ENCODE results near the gene SMG6.
"Not testable (repeated sequence)": the region's sequence is repeated elsewhere in the genome, so short reads cannot be mapped to it uniquely, and the experiment has no call there.

SMG6 gene

DNA sequence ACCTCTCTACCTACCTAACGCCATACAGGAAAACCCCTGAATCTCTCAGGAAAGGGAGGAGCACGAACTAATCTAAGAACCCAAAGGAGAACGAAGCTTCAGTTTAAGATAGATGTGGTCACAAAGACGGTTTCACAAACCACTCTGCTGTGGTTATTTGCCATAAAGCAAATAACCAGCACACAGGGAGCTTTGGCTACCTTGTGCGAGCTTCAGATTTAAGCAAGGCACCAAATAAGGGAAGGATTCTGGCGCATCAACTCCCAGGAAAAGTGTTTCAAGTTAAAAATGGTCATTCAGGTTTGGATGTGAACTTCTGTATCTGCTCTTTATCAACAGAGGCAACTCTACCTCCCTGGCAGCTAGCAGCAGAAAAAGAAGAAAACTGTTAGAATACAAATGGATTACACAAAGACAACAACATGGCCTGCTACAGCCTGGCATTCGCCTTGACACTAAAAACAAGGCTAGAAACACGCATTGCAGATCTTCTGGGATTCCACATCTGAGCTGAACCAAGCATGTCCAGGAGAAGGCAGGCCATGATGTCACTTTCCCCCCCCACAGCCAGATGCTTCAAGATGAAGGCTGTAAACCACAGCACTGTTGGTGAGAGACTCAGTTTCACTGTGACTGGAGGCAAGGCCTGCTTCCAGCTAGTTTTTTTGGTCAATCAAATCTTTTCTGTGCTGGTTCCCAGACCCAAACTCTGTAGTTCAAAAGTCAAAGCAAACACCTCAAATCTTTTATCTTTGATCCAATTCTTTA is 43.6 kb downstream of the SMG6 start:
- DNase-seq, result peak; percentile 39

DNA sequence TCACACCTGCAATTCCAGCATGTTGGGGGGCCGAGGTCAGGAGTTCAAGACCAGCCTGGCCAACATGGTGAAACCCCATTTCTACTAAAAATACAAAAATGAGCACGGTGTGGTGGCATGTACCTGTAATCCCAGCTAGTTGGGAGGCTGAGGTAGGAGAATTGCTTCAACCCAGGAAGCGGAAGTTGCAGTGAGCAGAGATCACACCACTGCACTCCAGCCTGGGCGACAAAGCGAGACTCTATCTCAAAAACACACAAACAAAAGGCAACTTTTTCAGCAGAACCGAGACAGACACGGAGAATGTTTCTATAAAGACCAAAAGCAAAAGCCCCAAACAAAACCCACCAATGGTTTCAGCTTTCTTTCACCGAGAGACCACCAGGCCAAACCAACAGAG is 44.8 kb downstream of the SMG6 start:
- DNase-seq, result not testable (repeated sequence)

DNA sequence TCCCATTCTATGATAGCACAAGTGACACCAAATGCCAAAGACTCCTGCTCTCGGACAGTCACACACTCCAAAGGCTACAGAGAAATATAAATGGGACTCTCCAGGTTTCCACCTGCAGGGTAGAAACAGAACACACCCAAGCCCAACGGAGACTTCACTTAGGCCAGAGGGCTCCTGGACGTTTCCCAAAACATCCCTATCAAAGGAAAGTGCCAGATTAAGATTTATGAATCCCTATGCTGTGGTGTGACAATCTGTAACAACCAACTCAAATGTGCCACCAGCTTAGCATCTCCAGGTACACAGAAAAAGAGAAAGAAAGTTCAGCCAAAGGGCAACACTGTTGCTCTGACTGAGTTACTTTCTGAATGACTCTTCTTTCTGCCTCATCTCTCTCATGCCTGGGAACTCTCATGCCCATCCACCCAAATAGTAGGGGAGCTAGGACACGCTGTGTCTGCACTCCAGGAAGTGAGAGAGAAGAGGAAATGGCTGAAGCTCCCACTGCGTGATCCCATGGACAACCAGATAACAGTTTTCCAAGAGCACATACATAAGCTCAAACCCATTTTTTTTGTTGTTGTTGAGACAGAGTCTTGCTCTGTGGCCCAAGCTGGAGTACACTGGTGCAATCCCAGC is 49.7 kb downstream of the SMG6 start:
- no peak for DNase-seq

DNA sequence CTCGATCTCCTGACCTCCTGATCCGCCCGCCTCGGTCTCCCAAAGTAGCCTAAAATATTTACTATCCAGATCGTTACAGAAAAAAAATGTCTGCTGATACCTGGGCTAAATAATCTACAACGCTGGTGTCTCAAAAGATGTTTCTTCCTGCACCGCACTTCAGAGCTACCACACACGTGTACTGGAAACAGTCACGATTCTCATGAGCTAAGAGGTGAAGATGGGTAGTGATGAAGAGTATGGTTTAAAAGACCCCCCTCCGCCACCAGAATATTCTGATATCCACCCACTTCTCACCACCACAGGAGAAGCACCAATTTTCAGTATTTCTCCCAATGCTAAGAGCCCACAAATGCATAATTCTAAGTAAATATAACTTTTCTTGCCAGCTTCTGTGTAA is 50.2 kb downstream of the SMG6 start:
- no peak for DNase-seq

DNA sequence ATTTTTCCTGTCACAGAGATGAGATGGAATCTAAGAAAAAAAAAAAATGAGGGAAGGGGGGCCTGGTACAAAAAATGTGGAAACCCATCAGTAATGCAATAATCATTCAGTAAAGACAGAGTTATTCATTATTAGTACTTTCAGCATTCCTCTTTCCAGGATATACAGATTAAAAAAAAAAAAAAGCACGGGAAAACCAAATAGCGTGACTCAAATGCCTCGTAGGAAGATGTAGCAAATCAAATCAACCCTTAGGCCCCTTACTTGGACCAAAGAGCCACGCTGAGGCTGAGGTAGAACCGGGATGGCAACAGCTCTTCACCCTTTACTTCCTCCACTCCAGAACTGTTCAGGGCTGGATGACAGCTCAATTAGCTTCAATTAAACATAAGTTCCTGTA is 52.5 kb downstream of the SMG6 start:
- no peak for DNase-seq

DNA sequence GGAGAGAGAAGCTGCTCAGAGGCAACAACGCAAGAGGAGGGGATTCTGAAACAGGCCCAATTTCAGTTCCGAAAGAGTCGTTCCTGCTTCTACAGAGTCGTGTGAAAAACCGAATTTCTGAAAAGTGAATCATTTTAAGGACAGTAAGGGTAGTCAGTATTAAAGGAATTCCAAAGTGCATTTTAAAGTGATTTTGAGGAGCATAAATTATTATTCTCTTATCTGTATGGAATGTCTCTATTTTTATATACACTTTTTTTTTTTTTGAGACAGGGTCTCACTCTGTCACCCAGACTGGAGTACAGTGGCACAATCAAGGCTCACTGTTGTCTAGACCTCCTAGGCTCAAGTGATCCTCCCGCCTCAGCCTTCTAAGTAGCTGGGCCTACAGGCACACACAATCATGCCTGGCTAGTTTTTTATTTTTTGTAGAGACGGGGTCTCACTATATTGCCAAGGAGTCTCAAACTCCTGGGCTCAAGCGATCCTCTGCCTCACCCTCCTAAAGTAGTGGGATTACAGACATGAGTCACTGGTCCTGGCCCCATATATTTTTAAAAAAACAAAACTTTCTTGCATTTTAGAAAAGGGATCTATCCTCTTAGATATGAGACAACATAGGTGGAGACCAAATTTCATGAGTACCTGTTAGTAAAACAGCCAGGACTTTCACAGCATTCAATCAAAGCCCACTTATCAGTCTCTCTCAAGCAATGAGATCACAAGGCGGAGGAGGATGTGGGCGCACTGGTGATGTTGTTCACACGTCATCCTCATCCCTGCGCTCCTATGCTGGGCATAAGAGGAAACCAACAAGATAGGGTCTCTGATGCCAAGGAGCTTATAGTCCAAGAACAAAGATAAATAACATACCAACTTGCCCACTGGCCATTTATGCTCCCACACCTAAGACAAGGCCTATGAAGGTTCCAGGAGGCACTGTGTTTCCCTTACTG is 53.2 kb downstream of the SMG6 start:
- peak; percentile 32 for DNase-seq

DNA sequence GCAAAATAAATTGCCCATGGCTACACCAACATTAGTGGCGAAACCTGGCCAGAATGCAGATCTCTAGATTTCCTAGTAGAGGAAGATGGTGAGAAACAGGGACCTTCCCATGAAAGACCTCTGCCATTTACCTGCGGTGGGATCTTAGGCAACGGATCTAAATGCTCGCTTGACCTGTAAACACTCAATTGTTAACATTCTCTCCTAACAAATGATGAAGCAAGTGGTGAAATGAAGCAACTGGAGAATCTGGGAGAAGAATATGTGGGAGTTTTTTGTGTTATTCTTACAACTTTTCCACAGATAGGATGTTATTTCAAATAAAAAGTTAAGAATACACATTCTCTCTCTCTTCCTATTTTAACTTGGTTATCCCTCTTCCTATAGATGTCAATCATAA is 56.6 kb downstream of the SMG6 start:
- DNase-seq, result no peak

DNA sequence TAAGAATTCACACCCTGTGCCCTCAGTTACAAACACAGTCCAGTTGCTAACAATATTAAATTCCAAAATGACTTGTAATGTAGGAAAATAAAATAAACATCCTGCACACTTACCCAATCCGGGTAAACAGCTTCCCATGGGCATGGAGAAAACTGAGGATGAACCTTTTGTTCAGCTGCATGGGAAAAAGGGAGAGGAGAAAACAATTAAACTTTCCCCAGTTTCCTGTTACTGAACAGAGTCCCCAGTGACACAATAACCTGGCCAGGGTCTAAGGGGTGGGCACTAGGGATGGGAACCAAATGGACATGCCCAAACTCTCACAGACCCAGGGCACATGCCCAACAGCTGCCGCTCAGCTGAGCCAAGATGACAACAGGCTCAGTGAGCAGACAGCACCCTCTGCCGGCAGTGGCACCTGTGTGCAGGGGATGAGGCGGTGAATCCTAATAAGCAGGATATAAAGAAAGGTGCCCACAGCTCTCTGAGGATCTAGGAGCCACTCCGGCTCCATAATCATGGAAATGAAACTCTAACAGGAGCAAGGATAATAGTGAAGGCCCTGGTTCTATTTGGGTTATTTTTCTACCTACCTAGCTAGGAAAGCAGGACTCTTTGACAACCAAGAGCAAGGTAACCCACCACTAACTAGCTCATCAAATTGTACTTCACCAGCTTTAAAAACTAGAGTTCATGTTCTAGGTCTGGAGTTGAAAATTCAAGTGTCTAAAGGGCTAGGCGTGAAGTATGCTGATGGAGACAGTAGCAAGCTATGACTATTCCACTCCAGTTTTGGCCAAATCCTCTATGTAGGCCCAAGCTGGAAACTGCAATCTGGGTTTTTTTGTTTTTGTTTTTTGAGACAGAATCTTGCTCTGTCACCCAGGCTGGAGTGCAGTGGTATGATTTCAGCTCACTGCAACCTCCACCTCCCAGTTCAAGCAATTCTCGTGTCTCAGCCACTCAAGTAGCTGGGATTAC is 58.8 kb downstream of the SMG6 start:
- DNase-seq, result peak; percentile 84

DNA sequence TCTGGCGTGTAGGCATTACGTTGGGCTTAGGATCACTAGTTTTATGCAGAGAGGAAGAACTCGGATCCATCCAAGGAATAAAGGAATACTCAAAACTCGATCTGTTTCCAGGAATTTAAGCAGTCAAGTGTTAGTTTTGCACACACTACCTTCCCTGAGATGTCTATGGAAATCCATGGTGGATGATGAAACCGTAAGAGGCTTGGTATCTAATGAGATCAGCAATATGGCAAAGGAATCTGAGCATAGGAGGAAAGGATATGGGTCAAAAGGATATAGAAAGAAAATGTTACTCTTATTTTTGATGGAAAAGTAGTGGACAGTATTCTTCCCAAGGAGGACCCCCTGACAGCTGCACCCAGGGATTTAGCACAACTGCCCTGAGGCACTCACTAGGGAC is 59.6 kb downstream of the SMG6 start:
- no peak for DNase-seq

DNA sequence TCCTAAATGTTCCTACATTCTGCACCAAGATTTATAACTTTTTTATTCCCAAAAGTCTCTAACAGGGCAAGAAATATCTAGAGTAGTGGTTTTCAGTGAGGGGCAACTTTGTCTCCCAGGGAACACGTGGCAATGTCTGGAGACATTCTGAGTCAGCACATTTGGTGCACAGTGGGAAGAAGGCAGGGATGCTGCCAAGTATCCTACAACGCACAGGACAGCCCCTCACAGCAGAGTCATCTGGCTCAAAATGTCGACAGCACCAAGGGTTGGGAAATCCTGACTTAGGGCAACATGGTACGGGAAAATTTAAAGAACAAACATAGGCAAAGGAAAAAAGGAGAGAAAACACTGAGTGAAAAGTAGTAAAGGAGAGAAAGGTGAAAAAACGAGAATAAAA is 61.8 kb downstream of the SMG6 start:
- DNase-seq, result no peak

DNA sequence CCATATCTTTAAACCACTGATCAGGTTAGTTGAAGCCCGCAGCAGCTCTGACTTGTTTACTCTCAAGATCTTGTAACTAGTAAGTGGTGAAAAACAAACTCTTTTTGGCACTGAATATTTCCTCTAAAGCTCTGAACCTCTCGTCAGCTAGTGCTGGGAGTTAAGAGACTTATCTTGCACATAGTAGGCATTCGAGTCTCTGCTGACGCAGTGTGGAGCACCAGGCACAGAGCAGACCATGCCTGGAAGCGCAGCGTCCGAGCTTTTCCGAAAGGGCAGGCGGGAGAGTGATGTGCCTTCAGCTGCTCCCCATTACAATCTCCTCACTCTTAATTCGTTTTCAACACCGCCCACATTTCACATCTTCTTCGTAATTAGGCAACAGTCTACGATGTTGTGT is 63.0 kb downstream of the SMG6 start:
- DNase-seq, result no peak

DNA sequence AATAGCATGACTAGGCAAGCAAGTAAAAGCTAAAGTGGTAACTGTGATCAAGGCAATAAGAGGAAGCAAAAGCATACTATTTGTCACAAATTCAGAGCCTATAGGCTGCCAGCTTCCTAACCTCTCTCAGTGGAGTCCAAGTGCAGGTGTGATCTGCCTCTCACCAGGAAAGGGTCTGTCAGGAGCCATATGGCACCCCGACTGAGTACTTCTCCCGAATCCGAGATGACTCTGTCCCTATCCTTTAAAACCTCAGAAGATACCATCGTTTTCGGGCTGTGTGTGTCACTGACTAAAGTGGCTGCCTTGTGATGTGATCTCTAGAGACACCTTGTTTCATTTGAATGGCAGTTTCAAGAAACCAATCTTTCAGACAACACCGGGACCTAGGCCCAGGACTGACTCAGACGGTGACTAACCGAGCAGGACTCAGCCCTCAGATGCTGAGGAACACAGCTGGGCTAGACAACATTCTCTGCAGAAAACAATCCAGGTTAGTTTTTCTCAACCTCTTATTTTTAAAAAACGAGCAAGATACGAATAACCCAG is 63.6 kb downstream of the SMG6 start:
- no peak for DNase-seq

DNA sequence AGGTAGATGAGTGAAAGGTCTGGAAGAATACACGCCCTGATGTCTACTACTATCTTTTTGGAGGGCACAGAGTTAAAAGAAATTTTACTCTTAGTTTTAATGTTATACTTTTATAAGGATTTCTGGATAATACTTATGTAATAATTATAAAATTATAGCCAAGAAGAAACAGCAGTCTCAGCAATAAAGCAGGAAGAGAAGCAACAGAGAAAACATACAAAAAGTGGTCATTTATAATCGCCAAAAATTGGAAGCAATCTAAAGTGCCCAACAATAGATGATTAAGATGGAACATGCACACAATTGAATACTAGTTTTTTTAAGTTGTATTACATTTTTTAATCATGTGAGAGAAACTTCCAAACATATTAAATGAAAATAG is 64.4 kb downstream of the SMG6 start:
- DNase-seq, result no peak

DNA sequence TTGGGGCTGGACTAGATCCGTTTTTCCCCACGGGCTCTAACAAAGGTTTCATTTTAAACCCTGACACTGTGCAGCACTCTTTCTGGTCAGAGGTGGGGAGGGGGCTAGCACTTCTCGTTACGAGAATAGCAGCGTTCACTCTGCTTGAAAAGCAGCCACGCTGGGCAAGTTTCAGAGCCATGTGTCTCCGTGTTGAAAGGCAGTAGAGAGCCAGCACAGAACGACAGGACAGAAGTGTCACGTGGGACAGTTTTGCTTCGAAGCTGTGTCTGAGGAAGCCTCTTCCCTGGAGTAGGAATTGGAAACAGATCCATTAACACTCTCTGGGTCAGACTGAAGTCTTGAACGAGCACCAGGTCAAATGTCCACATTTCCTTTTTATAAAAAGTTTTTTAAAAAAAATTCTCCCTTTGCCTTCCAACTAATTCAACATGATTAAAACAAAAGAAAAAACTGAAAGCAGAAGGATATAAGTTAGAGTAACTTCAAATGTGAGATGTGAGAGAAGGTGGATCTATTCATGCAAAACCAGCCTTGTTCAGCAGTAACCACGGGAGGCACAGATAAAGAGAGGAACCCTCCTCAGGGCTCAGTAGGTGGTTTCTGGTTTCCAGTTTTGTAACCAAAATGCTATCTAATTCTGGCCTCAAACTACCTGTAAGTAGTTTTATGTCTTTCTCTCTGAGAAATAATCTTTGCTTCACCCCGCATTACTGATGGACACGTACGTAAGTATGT is 65.0 kb downstream of the SMG6 start:
- DNase-seq, result no peak

DNA sequence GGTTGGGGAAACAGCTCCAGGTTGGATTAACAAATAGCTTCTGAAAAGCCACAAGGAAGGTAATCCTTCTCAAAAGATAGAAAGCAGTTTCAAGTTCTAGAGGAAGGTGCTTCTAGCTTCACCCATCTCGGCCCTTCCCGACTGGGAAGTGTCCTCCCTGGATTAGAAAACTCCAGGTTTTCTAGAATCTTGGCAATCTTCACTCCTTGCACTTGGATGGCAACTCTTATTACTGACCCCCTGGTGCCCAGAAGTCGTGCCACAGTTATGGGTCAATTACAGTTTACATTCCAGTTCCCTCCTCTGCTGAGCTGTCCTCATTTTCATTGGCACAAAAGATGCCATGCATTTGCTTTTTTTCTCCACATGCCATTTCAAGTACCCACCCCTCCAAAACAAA is 65.6 kb downstream of the SMG6 start:
- no peak for DNase-seq

DNA sequence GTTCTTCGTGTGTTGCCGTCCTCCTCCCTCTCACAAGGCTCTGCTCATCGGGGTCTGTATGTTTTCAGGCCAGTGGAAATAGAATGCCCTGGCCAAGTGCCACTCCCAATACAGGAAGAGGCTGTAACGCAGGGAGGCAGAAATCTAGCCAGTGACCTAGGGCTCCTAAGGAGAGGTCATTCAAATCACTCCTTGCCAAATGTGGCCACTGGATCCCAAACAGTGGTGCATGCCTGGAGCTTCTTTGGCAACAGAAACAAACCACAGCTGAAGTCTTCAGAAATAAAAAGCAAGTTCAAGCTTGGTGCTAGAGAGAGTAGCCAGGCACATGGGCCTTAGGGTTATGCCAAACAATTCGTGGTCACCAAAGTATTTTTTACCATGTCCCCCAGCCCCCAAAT is 66.1 kb downstream of the SMG6 start:
- DNase-seq, result no peak

DNA sequence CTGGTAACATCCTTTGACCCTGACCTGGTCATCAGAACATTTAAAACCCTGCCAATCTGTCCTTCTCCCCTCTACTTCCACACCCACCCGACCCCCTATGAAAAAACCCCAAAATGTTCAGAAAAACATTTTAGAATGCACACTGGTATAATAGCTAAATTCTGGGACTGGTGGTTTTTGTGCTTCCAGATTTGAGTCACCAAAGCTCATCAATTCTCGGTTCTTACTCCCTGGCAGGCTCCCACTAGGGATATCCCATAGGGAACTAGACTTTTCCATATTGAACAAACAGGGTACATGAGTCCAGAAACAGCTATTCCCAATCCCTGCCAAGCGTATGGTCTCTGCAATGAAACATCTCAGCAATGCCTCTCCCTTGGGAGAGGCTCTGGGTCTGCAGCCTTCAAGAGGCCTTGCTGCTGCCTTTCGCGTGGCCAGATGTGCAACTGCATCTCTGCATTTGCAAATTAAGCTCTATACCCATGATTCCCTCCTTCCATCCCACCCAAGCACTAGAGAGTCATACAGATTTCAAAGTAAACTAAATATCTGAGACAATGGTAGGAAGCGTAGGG is 67.7 kb downstream of the SMG6 start:
- DNase-seq, result no peak

DNA sequence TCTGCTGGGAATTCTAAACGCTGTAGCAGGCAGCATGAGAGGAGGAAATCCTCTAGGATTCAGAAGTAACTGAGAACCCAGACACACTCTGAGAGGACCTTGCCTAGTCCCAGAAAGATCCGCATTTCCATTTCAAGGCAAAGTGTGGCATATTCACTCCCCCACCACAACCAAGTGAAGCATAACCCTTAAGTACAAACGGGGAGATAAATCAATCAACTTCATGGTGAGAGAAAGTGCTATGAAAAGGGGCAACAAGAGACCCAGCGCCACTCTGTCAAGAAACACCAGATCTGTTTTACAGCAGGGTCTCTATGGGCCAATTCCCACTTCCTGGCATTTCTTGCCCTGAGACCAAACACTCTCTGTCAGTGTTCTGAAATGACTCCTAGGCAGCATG is 68.3 kb downstream of the SMG6 start:
- DNase-seq, result no peak

DNA sequence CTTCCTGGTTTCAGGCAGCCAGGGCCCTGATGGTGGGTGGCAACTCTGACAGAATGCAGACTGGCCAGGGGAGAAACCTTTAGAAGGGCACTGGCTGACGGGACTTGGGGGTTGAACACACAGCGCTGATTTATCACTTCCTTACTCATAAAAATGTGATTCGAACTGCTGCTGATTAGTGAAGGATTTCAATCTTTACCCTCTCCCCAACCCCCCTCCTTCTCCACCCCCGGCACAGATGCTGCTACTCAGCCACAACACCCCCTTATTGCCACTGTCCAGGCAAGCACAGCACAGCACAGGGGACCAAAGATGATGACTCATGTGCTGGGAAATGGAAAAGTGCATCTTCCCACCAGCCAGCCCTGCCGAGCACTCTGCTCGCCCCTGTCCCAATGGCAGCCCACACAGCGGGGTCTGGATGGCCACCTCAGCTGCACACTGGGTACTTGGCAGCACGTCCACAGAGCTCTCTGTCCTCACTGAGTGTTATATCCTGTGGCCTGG is 70.1 kb downstream of the SMG6 start:
- DNase-seq, result no peak

DNA sequence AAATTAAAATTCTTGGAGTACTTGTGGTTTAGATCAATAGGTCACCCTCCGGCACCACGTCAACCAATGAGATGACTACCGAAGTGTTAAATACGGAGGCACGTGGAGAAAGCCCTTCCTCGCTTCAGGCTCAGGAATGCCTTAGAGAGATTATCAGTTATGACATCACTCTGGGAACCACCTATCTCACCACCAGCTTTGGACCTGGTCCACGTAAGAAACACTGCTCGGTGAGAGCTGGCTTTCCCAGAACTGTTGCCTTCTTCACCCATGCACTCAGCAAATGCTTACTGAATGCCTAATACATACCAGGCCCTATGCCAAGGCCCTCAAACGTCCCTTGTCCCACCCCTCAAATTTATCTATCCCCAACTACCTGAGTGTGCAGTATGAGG is 71.3 kb downstream of the SMG6 start:
- no peak for DNase-seq

DNA sequence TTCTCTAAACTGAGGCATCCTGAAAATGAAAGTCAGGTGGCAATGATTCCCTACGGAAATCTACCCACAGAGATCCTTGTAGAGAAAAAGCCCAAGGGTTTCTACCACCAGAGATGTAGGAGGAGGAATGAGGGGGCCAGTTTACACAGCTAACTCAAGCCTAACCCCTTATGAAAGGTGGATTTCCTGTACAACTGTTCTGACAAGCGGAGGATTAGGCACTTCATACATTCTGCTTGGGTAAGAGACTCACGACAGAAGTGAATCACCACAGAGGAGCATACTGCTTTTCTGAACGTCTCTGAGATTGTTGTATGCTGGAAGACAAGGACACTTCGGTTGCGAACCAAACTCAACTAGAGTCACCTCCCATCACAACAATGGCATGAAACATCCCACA is 72.7 kb downstream of the SMG6 start:
- no peak for DNase-seq
